Measurements from ENCODE around the gene CTSE. TPM values are rescaled to one million over a fixed set of nuclear protein-coding genes. Genes with fewer than 3 reads are reported as not detected.
A peak's percentile ranks its signal among the peaks of the same experiment; 100 is the strongest.

CTSE gene
- total RNA-seq, 2 experiments from 2014 or later: not detected

DNA sequence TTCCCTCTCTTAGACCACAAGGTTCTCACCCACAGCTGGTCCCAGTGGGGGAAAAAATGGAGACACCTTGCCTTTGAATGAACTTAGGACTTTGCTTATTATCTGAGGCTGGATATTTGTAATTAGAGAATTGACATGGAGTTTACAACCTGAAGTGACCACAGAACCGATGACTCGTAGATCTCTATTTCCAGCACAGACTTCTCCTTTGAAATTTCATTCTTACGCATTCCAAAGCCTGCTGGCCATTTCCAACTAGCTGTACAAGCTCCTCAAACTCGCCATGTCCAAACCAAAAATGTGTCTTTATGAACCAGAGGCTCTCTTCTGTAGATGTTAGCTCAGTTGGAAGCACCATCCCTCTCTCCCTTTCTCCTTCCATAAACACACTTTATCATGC is 32.5 kb downstream of the CTSE start:
- ChIA-PET POLR2A (no interaction called here), CTCF (interaction anchor here (1.5 kb wide), 1 partner anchor 14 kb away, joined by 7 read pairs; no protein-coding TSS in a partner anchor)
- Mint-ChIP-seq H3K36me3 (ENCODE audit: low read depth) (no peaks in the 10 kb centered on the region), H3K4me1 (no peaks in the 10 kb centered on the region), H3K27me3 (peaks cover 19% of the 10 kb centered on the region), H3K4me3 (no peak overlapping the region), H3K27ac (no peak overlapping the region), H3K9me3 (no peaks in the 10 kb centered on the region)
- DNase-seq: no peak

DNA sequence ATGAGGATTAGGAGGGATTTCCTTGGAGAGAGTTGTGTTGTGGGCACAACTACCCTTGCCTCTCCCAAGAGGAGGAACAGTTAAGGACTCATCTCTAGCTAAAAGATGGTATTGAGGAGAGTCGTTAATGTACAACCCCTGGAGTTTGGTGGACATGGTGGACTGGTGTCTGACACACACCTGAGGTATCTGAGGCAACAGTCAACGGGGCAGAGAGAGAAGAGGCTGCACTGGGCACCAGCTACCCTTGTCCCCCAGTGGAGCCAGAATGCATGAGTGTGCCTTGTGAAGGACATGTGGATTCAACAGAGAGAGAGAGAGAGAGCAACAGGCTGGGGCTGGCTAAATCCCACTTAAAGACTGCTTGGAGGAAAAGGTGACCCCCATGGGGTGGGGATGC is 33.5 kb downstream of the CTSE start:
- CTCF ChIA-PET: no interaction called here
- Mint-ChIP-seq H3K4me1 (no peaks in the 10 kb centered on the region), H3K27ac (no peak overlapping the region), H3K27me3 (peaks cover 19% of the 10 kb centered on the region), H3K36me3 (ENCODE audit: low read depth) (no peaks in the 10 kb centered on the region), H3K9me3 (no peaks in the 10 kb centered on the region), H3K4me3 (no peak overlapping the region)
- POLR2A ChIA-PET: no interaction called here
- no peak for DNase-seq

DNA sequence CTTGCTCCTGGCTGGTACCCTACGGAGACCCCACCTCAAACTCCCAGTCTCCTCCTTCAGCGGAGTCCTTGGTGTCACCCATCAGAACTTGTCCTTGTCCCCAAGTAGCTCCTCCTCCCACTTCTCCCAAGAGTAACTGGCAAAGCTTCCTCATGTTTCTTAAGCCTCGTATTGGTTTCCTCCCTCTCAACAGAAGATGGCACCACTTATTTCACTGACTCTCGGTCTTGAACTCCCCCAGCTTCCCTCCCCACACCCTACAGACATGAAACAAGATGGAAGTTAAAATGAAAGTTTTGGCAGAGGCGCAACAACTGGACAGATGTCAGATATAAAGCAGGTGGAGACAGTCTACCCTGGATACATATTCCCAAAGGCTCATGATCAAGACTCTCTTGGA is 33.9 kb downstream of the CTSE start:
- Mint-ChIP-seq H3K27me3 (peaks cover 18% of the 10 kb centered on the region), H3K36me3 (ENCODE audit: low read depth) (no peaks in the 10 kb centered on the region), H3K4me1 (no peaks in the 10 kb centered on the region), H3K4me3 (no peak overlapping the region), H3K9me3 (no peaks in the 10 kb centered on the region), H3K27ac (no peak overlapping the region)
- no peak for DNase-seq
- CTCF ChIA-PET: no interaction called here
- POLR2A ChIA-PET: no interaction called here

GRCh38 chr1:205988585-205988995 is 35.1 kb downstream of the CTSE start:
- ChIA-PET CTCF (interaction anchor here (3.9 kb wide), 1 partner anchor 11 kb away, joined by 32 read pairs; no protein-coding TSS in a partner anchor), POLR2A (no interaction called here)
- Mint-ChIP-seq H3K4me1 (no peaks in the 10 kb centered on the region), H3K27ac (no peak overlapping the region), H3K4me3 (no peak overlapping the region), H3K27me3 (peaks cover 15% of the 10 kb centered on the region), H3K36me3 (ENCODE audit: low read depth) (no peaks in the 10 kb centered on the region), H3K9me3 (no peaks in the 10 kb centered on the region)
- DNase-seq: no peak

GRCh38 chr1:205986861-205987260 is 36.8 kb downstream of the CTSE start:
- H3K9me3 Mint-ChIP-seq: peaks cover 5% of the 10 kb centered on the region
- ChIA-PET POLR2A (no interaction called here), CTCF (interaction anchor here (1.1 to 6.5 kb wide), 7 partner anchors 10 to 328 kb away, joined by 3 to 46 read pairs (median 3); no protein-coding TSS in a partner anchor)
- DNase-seq: no peak
- H3K4me1 Mint-ChIP-seq: no peaks in the 10 kb centered on the region
- H3K27me3 Mint-ChIP-seq: peaks cover 16% of the 10 kb centered on the region
- no peak overlapping the region for H3K27ac Mint-ChIP-seq
- no peak overlapping the region for H3K4me3 Mint-ChIP-seq
- H3K36me3 Mint-ChIP-seq (ENCODE audit: low read depth): no peaks in the 10 kb centered on the region

- CTCF ChIA-PET: interaction anchor here (1.0 to 6.5 kb wide), 9 partner anchors 9 to 328 kb away, joined by 3 to 46 read pairs (median 5); no protein-coding TSS in a partner anchor
- Mint-ChIP-seq H3K27me3 (peaks cover 13% of the 10 kb centered on the region), H3K9me3 (peaks cover 5% of the 10 kb centered on the region), H3K27ac (no peak overlapping the region), H3K4me3 (no peak overlapping the region), H3K4me1 (no peaks in the 10 kb centered on the region), H3K36me3 (ENCODE audit: low read depth) (no peaks in the 10 kb centered on the region)
- no peak for DNase-seq
- POLR2A ChIA-PET: no interaction called here
These were observed 37.4 kb downstream of the CTSE start for GRCh38 chr1:205986292-205986691.

DNA sequence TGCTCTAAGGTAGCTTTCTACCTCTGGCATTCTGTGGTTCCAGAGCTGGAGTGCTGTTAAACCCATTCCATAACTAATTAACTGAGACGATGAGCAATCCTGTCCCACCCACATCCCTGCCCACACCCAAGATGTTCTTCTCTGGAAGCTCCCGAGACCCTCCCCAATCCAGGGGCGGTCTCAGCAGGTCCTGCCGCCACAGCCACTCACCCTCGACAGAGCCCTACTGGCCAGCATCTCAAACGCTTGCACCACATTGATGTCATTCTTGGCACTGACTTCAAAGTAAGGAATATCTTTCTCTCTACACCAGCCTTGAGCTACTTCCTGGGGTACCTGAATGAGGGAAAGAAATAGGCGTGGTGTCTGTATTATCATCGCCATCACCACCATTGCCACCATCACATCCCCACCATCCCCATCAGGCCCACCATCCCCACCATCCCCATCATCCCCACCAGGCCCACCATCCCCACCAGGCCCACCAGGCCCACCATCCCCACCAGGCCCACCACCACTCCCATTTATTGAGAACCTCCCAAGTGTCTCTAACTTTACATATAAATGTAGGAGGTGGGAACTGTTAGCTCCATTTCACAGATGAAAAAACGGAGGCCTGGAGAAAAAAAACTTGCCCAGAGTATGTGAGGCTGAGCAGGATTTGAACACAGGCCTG is 38.2 kb downstream of the CTSE start:
- Mint-ChIP-seq H3K9me3 (peaks cover 5% of the 10 kb centered on the region), H3K4me3 (no peak overlapping the region), H3K27ac (no peak overlapping the region), H3K4me1 (no peaks in the 10 kb centered on the region), H3K27me3 (peaks cover 12% of the 10 kb centered on the region), H3K36me3 (ENCODE audit: low read depth) (no peaks in the 10 kb centered on the region)
- ChIA-PET POLR2A (no interaction called here), CTCF (interaction anchor here (0.6 to 6.5 kb wide), 10 partner anchors 8 to 393 kb away, joined by 3 to 46 read pairs (median 4); no protein-coding TSS in a partner anchor)
- DNase-seq: no peak

- ChIA-PET POLR2A (no interaction called here), CTCF (interaction anchor here (0.7 to 6.5 kb wide), 4 partner anchors 121 to 209 kb away, joined by 3 to 46 read pairs (median 3); partner anchors contain the start of gene RAB29)
- Mint-ChIP-seq H3K9me3 (peaks cover 5% of the 10 kb centered on the region), H3K36me3 (ENCODE audit: low read depth) (no peaks in the 10 kb centered on the region), H3K4me1 (no peaks in the 10 kb centered on the region), H3K27ac (no peak overlapping the region), H3K27me3 (peaks cover 7% of the 10 kb centered on the region), H3K4me3 (no peak overlapping the region)
- peak; percentile 29 for DNase-seq
These were observed 39.6 kb downstream of the CTSE start for GRCh38 chr1:205983925-205984725.

DNA sequence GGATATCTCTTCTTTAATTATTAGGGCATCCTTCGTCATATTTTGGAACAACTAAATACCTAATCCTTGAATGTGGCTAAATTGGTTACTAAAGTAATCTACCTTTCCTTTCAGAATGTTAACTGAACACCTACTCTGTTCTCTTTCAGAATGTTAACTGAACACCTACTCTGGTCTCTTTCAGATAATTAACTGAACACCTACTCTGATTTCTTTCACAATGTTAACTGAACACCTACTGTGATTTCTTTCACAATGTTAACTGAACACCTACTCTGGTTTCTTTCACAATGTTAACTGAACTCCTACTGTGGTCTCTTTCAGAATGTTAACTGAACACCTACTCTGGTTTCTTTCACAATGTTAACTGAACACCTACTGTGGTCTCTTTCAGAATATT is 42.4 kb downstream of the CTSE start:
- POLR2A ChIA-PET: no interaction called here
- Mint-ChIP-seq H3K27ac (no peak overlapping the region), H3K4me1 (no peaks in the 10 kb centered on the region), H3K4me3 (no peak overlapping the region), H3K27me3 (peaks cover 9% of the 10 kb centered on the region), H3K36me3 (ENCODE audit: low read depth) (no peaks in the 10 kb centered on the region), H3K9me3 (peaks cover 5% of the 10 kb centered on the region)
- CTCF ChIA-PET: interaction anchor here (1.2 to 6.5 kb wide), 3 partner anchors 62 to 189 kb away, joined by 4 to 46 read pairs (median 5); no protein-coding TSS in a partner anchor
- no peak for DNase-seq

DNA sequence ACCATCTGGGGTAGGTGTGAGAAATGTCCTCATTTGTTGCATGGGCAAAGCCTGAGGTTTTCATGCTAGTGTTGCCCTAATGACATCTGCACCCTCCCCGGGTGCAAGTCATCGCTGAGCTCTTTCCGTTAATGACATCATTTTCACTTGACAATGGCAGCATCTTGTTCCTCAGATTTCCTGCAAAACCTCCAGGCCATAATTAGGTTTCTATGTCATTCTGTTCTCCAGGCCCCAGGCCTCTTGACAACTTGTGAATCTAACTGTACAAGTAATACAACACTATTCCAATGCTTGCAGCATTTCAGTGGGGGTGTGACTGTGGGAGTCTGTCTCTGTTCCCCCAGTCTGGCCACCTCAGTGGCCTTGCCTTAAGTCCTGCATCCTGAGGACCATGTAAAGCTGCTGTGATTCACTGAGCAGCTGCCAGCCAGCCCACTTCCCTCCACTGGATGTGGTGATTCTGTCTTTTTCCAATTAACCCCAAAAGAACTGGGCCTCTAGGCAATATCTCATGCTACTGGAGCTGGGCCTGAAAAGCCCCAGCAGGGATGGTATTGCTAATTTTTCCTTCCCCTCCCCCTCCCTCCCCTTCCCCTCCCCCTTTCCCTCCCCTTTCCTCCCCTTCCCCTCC is 43.3 kb downstream of the CTSE start:
- CTCF ChIA-PET: interaction anchor here (1.2 kb wide), 1 partner anchor 61 kb away, joined by 4 read pairs; no protein-coding TSS in a partner anchor
- Mint-ChIP-seq H3K36me3 (ENCODE audit: low read depth) (no peaks in the 10 kb centered on the region), H3K4me1 (no peaks in the 10 kb centered on the region), H3K27ac (no peak overlapping the region), H3K4me3 (no peak overlapping the region), H3K27me3 (peaks cover 9% of the 10 kb centered on the region), H3K9me3 (peaks cover 5% of the 10 kb centered on the region)
- POLR2A ChIA-PET: no interaction called here
- DNase-seq: no peak

GRCh38 chr1:205979301-205979700 is 44.4 kb downstream of the CTSE start:
- no peak overlapping the region for H3K27ac Mint-ChIP-seq

DNA sequence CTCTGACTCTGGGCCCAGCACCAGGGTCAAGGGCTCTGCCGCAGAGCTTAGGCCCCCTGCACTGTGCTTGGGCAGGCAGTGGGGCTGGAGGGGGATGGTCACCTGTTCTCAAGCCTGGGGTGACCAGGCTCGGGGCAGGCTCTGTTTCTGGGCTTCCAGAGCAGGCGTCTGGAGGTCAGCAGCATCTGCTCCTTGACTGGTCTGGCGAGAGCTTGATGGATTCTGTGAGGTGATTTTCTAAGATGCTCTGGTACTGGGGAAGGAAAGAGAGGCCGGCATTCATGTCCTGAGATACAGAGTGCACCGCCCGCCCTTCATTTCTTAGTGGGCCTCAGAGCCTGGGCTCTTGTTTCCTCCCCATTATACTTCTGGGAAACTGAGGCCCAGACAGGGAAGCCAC is 45.0 kb downstream of the CTSE start:
- Mint-ChIP-seq H3K9me3 (peaks cover 21% of the 10 kb centered on the region), H3K36me3 (ENCODE audit: low read depth) (no peaks in the 10 kb centered on the region), H3K27ac (no peak overlapping the region), H3K4me1 (no peaks in the 10 kb centered on the region), H3K27me3 (peaks cover 9% of the 10 kb centered on the region), H3K4me3 (no peak overlapping the region)
- ChIA-PET CTCF (interaction anchor here (0.8 to 4.2 kb wide), 5 partner anchors 8 to 201 kb away, joined by 3 to 118 read pairs (median 32); no protein-coding TSS in a partner anchor), POLR2A (no interaction called here)
- no peak for DNase-seq

More at GRCh38 chr1:205979301-205979700, 44.4 kb downstream of the CTSE start:
- H3K27me3 Mint-ChIP-seq: peaks cover 9% of the 10 kb centered on the region
- peaks cover 14% of the 10 kb centered on the region for H3K9me3 Mint-ChIP-seq
- DNase-seq: no peak
- H3K4me1 Mint-ChIP-seq: no peaks in the 10 kb centered on the region
- POLR2A ChIA-PET: no interaction called here
- H3K36me3 Mint-ChIP-seq (ENCODE audit: low read depth): no peaks in the 10 kb centered on the region
- no peak overlapping the region for H3K4me3 Mint-ChIP-seq
- CTCF ChIA-PET: interaction anchor here (4.2 kb wide), 1 partner anchor 187 kb away, joined by 118 read pairs; no protein-coding TSS in a partner anchor

Measured in activated CD4-positive, alpha-beta memory T cell treated with anti-CD3 and anti-CD28 coated beads, Interleukin-2, amount 10 ng/mL, durations not matched to agents 7 days and 5 days (primary cell).